Psoas muscle (tissue), 8 donors: ENCODE measurements around the gene TMEM120A. TPM values are rescaled to one million over a fixed set of nuclear protein-coding genes. Genes with fewer than 3 reads are reported as not detected.

ENCODE experiments used
- ATAC-seq, 4 donors: fragments of 200-7000 bp; cut with Tn5 transposase; one replicate each; pipeline ENCODE4 v1.9.1; 2020; ENCODE audit warnings: moderate library complexity in 3 of 4, mild to moderate bottlenecking in 2 of 4
- DNase-seq, 2 donors: peaks; one replicate each; pipeline ENCODE4 v3.0.0-alpha.2; 2020
- H3K27ac ChIP-seq: fragments of 200-600 bp; one replicate; pipeline ENCODE4 v1.8.0; 2022
- H3K27me3 ChIP-seq, 3 donors: fragments of 200-600 bp in 1 of 3; one replicate each; pipeline versions ENCODE4 v1.6.1 to v1.8.0; 2013 to 2022; ENCODE audit warnings: low read length in 2 of 3, mild to moderate bottlenecking in 2 of 3, moderate library complexity in 1 of 3; ENCODE audit not compliant: insufficient read depth in 3 of 3
- H3K36me3 ChIP-seq, 2 donors: fragments of 200-600 bp in 1 of 2; one replicate each; pipeline versions ENCODE4 v1.6.1 to v1.8.0; 2013 to 2022; ENCODE audit warnings: low read depth in 1 of 2, mild to moderate bottlenecking in 1 of 2, moderate library complexity in 1 of 2; ENCODE audit not compliant: insufficient read depth in 1 of 2
- H3K4me1 ChIP-seq: fragments of 200-600 bp; one replicate; pipeline ENCODE4 v1.8.0; 2022
- H3K4me3 ChIP-seq: fragments of 200-600 bp; one replicate; pipeline ENCODE4 v1.8.0; 2022; ENCODE audit warnings: mild to moderate bottlenecking
- H3K9me3 ChIP-seq: fragments of 200-600 bp; one replicate; pipeline ENCODE4 v1.8.0; 2022
- CTCF ChIP-seq: fragments of 200-600 bp; IDR thresholded peaks from one replicate; pipeline ENCODE4 v1.8.0; 2022; ENCODE audit warnings: antibody characterized with exemption
- whole genome bisulfite sequencing, 3 donors: extraction: QIAGEN DNeasy Blood & Tissue Kit; methylation state at CpG; one replicate each; pipeline versions ENCODE4 v1.1.6 to v1.1.7; 2013; 5-methylcytosine and 5-hydroxymethylcytosine counted together
- intact Hi-C, 2 donors: fragments of 100-400 bp; cut with DNase I; formaldehyde crosslinking; loops; one replicate each; pipeline versions ENCODE4 v1.11.0 to v1.14.2; 2022
- polyA plus RNA-seq, 3 donors: library from polyadenylated mRNA; stranded (reverse); fragments of 200-250 nt; gene quantifications; one replicate each; pipeline ENCODE4 v1.2.3, GENCODE V29; 2013
- total RNA-seq, 4 donors: library from RNA; stranded (reverse); fragmentation: NEBNext Ultra II Directional in 2 of 4; extraction: Animal tissue kit (Norgen Biotek cat#: 25700) in 2 of 4; gene quantifications; one replicate each; pipeline versions ENCODE4 v1.2.1 to v1.2.4, GENCODE V29; 2021 to 2023
- donor health status: healthy with polysubstance abuse.
- donor health status: DM: no; HTN: no; CAD: no; lungs with moderate emphysema.
- donor health status: Bipolar disorder and iron deficiency.
- donor health status: healthy.
- donor health status: DM: yes; HTN: yes; CAD: no.
- donor health status: DM: no; HTN: no; CAD: no.
- donor health status: DM: no; HTN: no; CAD: no.
- donor health status: DM: yes; HTN: yes; CAD: no.

TMEM120A gene
- total and polyA plus RNA-seq, 7 donors: 70.1 to 185 (median 103) TPM

GRCh38 chr7:75981453-75982305 is 12.7 kb downstream of the TMEM120A start:
- peaks cover 0 to 77% of the 10 kb centered on the region in 2 donors for H3K36me3 ChIP-seq
- ATAC-seq (no peak), DNase-seq (peak in 1 of 2 donors; percentile 53)
- intact Hi-C loops: no loop called here
- H3K9me3 ChIP-seq: no peaks in the 10 kb centered on the region
- peaks cover 9% of the 10 kb centered on the region for H3K4me1 ChIP-seq
- no peak overlapping the region for H3K27ac ChIP-seq
- 86 to 89% (median 89%) methylated on average over 37 to 38 of the region's 38 CpGs for WGBS, 3 donors
- H3K27me3 ChIP-seq: no peaks in the 10 kb centered on the region
- TF ChIP-seq CTCF: no peak
- H3K4me3 ChIP-seq: no peak overlapping the region

- DNase-seq (no peak), ATAC-seq (no peak)
- peaks cover 0 to 72% of the 10 kb centered on the region in 2 donors for H3K36me3 ChIP-seq
- intact Hi-C loops: no loop called here
- no peaks in the 10 kb centered on the region for H3K9me3 ChIP-seq
- no peaks in the 10 kb centered on the region for H3K27me3 ChIP-seq
- no peak overlapping the region for H3K4me3 ChIP-seq
- peaks cover 9% of the 10 kb centered on the region for H3K4me1 ChIP-seq
- H3K27ac ChIP-seq: no peak overlapping the region
- no peak for TF ChIP-seq CTCF
- WGBS, 3 donors: 83 to 89% (median 84%) methylated on average over 10 to 12 of the region's 12 CpGs
Measured at GRCh38 chr7:75981203-75981452, 13.3 kb downstream of the TMEM120A start.

- H3K36me3 ChIP-seq: peaks cover 0 to 67% of the 10 kb centered on the region in 2 donors
- no peaks in the 10 kb centered on the region for H3K9me3 ChIP-seq
- H3K4me3 ChIP-seq: no peak overlapping the region
- no peak for TF ChIP-seq CTCF
- DNase-seq (peak in 1 of 2 donors; percentile 57), ATAC-seq (peak in 1 of 4 donors; percentile 2)
- intact Hi-C loops: no loop called here
- peaks cover 9% of the 10 kb centered on the region for H3K4me1 ChIP-seq
- WGBS, 3 donors: 85 to 90% (median 86%) methylated on average over 27 to 29 of the region's 29 CpGs
- no peak overlapping the region for H3K27ac ChIP-seq
- no peaks in the 10 kb centered on the region for H3K27me3 ChIP-seq
Measured at GRCh38 chr7:75980430-75981202, 13.8 kb downstream of the TMEM120A start.

GRCh38 chr7:75979759-75980429 is 14.5 kb downstream of the TMEM120A start:
- no peaks in the 10 kb centered on the region for H3K27me3 ChIP-seq
- 67 to 80% (median 72%) methylated on average over 22 of the region's 22 CpGs for WGBS, 3 donors
- no peaks in the 10 kb centered on the region for H3K9me3 ChIP-seq
- TF ChIP-seq CTCF: no peak
- no peak overlapping the region for H3K27ac ChIP-seq
- H3K36me3 ChIP-seq: peaks cover 0 to 59% of the 10 kb centered on the region in 2 donors
- intact Hi-C loops: no loop called here
- no peak overlapping the region for H3K4me3 ChIP-seq
- DNase-seq: peak; percentile 62 to 63
- ATAC-seq: peak in 1 of 4 donors; percentile 0
- H3K4me1 ChIP-seq: peaks cover 9% of the 10 kb centered on the region
